Stimulated activated CD8-positive, alpha-beta memory T cell treated with anti-CD3 and anti-CD28 coated beads, Interleukin-12 subunit alpha, Interleukin-12 subunit beta, amount 100 ng/mL, for 24 hours (primary cell): ENCODE results near the gene ECSCR.

Experiments used
- DNase-seq: peaks from one replicate; pipeline ENCODE4 v3.0.0-alpha.2; 2020; ENCODE audit errors: extremely low read depth

Gene ECSCR

GRCh38 chr5:139474890-139475791, 12.6 kb upstream of the ECSCR start:
- no peak for DNase-seq

- DNase-seq, result no peak
These were observed 11.0 kb upstream of the ECSCR start for GRCh38 chr5:139473565-139473964.

DNA sequence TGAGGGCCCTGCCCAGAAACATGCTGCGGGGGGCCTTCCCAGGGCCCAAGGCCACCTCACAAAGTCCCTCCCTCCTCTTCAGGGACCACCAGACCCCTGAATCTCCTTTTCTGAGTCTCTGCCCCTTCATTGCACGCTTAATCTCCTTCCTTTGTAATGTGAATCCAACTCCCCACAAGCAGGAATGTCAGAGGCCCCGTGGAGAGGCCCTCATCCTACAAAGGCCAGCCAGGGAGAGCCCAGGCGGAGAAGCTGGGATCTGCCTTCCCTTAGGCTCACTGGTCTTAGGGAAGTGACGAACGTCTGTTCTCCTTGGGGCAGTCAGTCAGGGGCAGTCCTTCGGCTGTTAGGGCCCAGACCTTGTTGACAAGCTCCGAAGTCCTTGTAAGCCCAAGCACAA, 10.6 kb upstream of the ECSCR start:
- no peak for DNase-seq

DNA sequence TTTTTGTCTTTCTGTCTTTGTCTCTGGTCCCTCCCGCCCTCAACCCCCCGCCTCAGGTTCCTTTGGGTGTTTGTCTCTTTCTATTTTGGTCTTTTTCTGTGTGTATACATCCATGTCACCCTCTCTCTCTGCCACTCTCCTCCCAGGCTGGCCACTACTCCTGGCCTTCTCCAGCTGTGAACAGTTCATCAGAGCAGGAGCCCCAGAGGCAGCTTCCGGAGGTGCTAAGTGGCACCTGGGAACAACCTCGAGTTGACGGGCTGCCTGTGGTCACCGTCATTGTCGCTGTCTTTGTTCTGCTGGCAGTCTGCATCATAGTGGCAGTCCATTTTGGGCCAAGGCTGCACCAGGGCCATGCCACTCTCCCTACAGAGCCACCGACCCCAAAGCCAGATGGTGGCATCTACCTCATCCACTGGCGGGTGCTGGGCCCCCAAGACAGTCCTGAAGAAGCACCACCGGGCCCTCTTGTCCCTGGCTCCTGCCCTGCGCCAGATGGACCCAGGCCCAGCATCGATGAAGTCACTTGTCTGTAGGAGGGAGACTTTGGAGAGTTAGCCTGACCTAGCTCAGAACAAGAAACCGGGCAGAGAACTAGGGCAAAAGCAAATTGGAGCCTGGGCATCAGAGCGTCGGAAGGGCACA, 10.0 kb upstream of the ECSCR start:
- no peak for DNase-seq

DNA sequence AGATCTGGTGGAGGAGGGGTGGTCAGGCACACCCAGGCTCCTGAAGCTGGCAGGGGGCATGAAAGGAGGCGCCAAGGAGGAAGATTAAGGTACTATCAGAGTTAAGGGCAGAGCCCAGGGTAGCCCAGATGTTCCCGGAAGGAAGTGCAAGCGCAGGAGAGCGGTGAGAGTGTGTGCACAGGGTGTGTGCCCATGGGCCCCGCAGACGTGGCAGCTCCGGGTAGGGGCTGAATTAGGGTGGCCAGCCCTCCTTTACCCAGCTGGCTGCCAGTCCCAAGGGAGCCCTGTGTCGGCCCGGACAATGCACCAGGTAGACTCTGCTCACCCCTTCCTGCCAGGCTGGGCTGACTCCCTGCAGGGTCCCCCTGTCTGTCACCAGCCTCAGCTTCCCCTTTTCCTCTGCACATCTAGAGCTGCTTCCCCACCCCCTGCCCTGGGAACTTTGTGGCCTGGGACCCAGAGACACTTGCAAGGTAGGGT, 8.3 kb upstream of the ECSCR start, which contains the start of gene SMIM33:
Gene SMIM33 (plus strand): TSS at position 184 of the 480 bp plus-strand sequence. CDS start 118 bp downstream, at position 302.
- no peak for DNase-seq

DNA sequence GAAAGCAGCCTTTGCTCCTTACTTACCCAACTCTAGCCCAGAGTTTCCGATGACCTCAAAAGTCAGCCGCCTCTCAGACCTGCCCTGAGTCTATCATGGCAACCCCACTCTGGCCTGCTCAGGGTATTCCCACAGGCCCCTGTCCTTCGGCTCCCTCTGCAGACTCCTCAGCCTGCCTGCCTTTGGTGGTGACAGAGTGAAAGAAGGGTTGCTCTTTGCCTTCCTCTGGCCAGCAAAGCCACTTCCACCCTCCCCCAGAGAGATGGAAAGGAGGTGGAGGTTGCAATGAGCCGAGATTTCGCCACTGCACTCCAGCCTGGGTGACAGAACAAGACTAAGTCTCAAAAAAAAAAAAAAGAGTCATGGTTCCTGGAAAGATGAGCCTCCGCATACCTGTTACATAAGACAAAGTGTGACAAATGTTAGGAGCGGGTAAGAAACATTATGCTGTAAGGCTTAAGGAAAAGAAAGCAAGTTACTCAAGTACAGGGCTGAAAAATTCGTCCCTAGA, 5.9 kb upstream of the ECSCR start:
- DNase-seq, result no peak

- no peak for DNase-seq
These were observed 845 bp downstream of the ECSCR start for GRCh38 chr5:139461698-139462097.

DNA sequence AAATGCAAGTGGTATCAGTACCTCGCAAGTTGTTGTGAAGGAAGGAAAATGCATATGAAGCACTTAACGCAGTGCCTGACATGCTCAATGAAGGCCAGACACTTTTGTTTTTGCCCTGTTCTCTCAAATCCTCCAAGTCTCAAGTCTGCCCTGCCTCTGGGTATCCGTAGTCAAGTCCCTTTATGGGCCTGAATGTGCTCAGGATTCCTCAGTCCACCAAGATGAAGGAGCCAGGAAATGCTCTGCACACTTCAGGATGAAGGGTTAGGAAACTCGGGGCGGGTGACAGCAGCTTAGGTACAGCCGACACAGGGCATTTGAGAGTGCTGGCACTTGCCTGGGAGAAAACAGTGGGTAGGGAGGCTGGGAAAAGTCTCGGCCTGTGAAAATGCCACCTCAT, 1.4 kb downstream of the ECSCR start:
- DNase-seq, result no peak

DNA sequence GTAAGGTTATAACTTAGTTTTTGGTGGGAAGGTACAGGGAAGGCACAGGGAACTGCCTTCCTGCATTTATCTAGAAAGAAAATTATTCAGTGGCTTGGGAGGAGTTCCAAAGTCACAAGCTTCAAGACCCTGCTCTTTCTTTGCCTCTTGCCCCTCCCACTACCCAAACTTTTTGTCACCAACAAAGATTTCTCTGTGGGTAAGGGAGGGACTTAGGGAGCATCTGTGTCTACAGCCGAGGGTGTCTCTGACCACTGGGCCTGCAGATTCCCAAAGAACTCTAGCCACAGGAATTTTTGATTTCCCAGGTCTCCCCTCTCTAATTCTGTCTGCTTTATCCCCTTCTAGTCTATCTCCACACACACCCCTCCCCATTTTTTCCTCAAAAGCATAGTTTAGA, 2.1 kb downstream of the ECSCR start:
- DNase-seq, result no peak

DNA sequence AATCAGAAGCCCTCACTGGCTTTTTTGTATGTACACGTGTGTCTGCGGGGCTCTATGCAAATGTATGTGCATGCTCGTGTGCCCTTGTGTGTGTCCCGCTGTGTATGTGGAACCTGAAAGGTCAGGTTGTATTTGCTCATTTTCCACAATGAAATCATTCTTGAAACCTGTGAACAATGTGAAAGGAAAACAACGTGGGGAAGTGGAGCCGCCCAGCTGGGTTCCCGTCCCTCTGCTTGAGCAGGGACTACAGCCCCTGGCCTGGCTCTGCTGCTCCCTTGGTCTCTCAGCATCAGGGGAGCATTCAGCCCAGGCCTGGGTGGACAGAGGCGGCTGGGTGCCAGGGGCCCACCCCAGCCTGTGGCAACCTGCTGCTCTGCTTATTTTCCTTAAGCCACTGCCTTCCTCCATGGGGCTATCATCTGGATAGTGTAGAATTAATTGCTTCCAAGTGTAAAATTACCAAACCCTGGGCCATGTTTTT, 3.0 kb downstream of the ECSCR start:
- no peak for DNase-seq

DNA sequence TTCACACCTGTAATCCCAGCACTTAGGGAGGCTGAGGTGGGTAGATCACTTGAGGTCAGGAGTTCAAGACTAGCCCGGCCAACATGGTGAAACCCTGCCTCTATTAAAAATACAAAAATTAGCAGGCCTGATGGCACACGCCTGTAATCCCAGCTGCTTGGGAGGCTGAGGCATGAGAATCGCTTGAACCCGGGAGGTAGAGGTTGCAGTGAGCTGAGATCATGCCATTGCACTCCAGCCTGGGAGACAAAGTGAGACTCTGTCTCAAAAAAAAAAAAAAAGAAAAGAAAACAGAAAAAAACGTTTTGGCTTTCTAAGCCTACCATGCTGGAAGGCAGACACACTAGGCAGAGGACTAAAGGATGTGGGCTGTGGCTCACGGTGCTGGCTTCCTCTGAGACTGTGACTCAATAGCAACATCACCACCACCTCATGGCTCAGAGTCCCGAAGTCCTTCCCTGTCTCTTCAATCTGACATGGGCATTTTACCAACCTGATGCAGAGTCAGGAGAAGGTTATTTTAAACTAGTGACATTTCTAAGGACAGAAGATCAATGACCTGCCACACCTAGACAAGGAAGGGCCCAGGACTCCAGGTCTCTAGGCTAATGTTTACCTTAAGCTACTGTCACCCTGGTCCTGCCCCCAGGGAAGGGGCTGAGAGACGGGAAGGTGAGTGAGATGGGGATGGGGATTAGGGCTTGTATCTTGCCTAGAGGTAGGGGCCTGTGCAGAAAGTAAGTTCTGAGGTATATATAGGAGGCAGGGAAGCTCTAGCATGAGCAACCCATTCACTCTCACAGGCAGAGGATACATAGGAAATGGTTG, 3.7 kb downstream of the ECSCR start:
- DNase-seq, result no peak

DNA sequence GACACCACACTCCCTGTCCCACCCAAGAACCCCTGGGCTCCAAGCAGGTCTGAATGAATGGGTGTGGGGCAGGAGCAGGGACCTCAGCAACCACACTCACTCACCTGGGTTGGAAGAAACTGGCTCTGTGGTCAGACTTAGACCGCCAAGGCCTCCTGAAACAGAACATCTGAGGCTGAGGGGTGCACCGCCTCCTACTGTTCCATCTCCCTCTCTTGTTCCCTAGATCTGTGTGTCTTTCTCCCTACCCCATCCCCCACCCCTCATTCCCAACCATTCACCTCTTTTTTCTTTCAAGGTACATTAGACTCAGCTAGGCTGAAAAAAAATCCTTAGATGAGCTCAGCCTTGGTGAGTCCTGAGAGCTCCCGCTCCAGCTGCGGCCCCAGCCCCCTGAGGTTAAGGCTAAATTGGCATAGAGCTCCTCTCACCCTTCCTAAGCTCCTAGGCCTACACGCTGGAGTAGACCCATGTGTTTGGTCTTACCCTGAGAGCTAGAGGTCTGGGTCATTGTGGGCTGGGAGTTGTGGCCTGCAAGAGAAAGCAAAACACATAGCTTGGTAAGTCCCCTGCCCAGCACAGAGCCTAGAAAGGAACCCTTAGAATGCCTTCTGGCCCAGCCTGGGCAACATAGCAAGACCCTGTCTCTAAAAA, 4.8 kb downstream of the ECSCR start:
- no peak for DNase-seq

GRCh38 chr5:139457241-139457640, 5.3 kb downstream of the ECSCR start:
- DNase-seq, result no peak

DNA sequence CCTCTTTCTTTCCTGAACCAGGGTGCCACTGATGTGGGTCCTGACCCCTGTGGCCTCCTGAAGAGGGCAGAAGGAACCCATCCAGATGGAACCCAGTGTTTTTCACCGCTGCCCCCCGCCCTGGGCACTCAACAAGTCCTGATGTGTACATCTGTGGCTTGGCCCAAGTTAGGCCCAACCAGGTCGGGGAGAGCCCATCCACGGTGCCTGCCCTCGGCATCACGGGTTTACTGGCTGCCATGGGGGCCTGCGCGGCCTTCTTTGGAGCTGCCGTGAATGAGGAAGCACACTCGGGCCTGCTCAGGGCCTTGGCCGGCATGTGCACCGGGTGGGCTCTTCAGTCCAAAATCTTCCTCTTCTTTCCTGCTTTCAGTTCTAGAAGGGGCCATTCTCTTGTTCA, 5.8 kb downstream of the ECSCR start:
- DNase-seq, result no peak

DNA sequence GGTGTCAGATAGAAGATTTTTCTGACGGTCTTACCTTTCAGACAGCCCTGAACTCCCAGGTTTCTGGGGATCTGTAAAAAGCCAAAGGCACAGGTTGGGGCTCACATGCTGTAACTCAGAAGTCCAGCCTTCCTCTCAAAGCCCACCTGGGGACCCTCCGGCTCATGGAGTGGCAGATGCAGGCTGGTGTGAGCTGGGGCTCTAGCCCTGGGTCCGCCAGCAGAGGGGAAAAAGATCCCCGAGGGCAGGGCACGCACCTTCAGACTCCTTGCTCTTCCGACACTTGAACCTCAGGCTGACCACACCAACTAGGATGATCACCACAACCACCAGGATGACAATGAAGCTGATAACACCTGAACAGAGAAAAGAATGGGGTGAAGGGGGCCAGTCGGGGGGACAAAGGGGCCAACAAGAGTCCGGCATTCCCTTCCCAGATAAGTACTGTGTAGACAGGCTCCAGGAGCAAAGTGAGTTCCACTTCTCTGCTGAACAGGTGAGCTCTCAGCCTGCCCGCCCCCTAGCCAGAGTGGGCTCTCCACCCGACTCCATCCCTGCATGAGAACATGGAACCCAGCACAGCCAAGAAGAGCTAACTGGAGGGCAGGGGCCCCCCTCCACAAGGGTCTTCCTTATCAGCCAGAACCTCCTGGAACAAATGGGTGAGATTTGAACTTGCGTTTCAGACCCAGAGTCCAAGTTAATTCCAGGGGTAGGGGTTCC, 7.8 kb downstream of the ECSCR start:
- no peak for DNase-seq

DNA sequence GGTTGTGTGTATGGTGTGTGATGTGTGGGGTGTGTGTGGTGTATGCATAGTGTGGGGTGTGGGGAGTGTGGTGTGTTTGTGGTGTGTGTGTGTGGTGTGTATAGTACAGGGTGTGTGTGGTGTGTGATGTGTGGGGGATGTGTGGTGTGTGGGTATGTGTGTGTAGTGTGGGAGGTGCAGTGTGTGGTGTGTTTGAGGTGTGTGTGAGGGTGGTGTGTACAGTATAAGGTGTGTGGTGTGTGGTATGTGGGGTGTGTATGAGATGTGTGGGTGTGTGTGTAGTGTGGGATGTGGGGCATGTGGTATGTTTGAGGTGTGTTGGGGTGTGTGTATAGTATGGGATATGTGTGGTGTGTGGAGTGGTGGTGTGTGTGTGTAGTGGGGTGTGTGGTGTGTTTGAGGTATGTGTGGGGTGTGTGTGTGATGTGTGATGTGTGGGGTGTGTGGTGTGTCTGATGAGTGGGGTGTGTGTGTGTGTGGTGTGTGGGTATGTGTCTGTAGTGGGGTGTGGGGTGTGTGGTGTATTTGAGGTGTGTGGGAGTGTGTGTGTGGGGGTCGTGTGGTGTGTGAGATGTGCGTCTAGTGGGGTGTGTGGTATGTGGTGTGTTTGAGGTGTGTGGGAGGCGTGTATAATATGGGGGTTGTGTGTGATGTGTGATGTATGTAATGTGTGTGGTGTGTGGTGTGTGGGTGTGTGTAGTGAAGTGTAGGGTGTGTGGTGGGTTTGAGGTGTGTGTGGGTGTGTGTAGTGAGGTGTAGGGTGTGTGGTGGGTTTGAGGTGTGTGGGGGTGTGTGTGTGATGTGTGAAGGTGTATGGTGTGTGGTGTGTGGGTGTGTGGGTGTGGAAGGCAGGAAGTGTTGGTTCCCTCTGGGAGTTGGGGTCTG, 8.6 kb downstream of the ECSCR start:
- DNase-seq, result no peak

GRCh38 chr5:139451878-139452660, 10.5 kb downstream of the ECSCR start:
- DNase-seq, result no peak

DNA sequence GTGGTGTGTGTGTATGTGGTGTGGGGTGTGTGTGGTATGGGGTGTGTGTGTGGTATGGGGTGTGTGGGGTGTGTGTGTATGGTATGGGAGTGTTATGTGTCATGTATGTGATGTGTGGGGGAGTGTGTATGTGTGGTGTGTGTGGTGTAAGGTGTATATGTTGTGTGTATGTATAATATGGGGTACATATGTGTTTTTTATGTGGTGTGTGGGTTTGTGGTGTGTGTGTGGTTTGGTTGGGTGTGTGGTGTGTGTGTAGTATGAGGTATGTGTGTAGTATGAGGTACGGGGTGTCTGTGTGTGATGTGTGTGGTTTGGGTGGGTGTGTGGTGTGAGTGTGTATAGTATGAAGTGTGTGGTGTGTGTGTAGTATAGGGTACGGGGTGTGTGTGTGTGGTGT, 11.4 kb downstream of the ECSCR start:
- no peak for DNase-seq
